T-cell (primary cell): ENCODE measurements around the gene CBARP. TPM values are rescaled to one million over a fixed set of nuclear protein-coding genes. Genes with fewer than 3 reads are reported as not detected.

Source experiments
- ATAC-seq, 4 experiments: fragments of 200-7000 bp in 3 of 4; fragments of 150-1000 bp in 1 of 4; cut with Tn5 transposase; replicated peaks in 1 of 4; 1 replicate in 3 of 4; 2 replicates in 1 of 4; pipeline ENCODE4 v1.10.0; 2021; ENCODE audit warnings: moderate library complexity in 3 of 4, mild to moderate bottlenecking in 2 of 4, moderate number of reproducible peaks in 1 of 4
- CTCF ChIA-PET, 2 donors: fragments of 300-600 bp; sonication (Branson Sonifier 250); formaldehyde crosslinking; loops; one replicate each; lab custom pipeline; 2022; ENCODE audit warnings: antibody characterized with exemption in 2 of 2; lab: Charles Lee
- POLR2A ChIA-PET, 2 donors: fragments of 300-600 bp; sonication (Branson Sonifier 250); formaldehyde crosslinking; loops; one replicate each; lab custom pipeline; 2022; ENCODE audit warnings: antibody characterized with exemption in 2 of 2; lab: Charles Lee
- DNase-seq, 35 experiments: peaks; one replicate each; pipeline versions ENCODE4 v3.0.0 to v3.0.0-alpha.2; 2013 to 2023
- H3K27ac ChIP-seq: one replicate; pipeline ENCODE4 v1.5.1; 2013; ENCODE audit warnings: low read length
- H3K27me3 ChIP-seq, 2 experiments: replicated peaks in 1 of 2; 1 replicate in 1 of 2; 2 replicates in 1 of 2; pipeline versions ENCODE4 v1.6.1 to v1.7.0; 2013; ENCODE audit warnings: low read length in 1 of 2, mixed read lengths in 1 of 2; ENCODE audit not compliant: control insufficient read depth in 2 of 2, insufficient read depth in 2 of 2; ENCODE audit errors: extremely low read depth in 1 of 2
- H3K36me3 ChIP-seq, 2 donors: 1 replicate in 1 of 2; 2 replicates in 1 of 2; pipeline versions ENCODE4 v1.6.1 to v1.7.0; 2013; ENCODE audit warnings: low read length in 1 of 2; ENCODE audit not compliant: control insufficient read depth in 2 of 2, insufficient read depth in 1 of 2; ENCODE audit errors: extremely low read depth in 1 of 2
- H3K4me1 ChIP-seq, 2 experiments: 1 replicate in 1 of 2; 2 replicates in 1 of 2; pipeline versions ENCODE4 v1.6.1 to v1.7.0; 2013; ENCODE audit warnings: low read length in 2 of 2, mixed read lengths in 1 of 2; ENCODE audit not compliant: insufficient read depth in 2 of 2, control insufficient read depth in 1 of 2; ENCODE audit errors: extremely low read depth in 1 of 2
- H3K4me3 ChIP-seq, 2 donors: 1 replicate in 1 of 2; 2 replicates in 1 of 2; pipeline versions ENCODE4 v1.5.1 to v1.7.0; 2013; ENCODE audit warnings: mild to moderate bottlenecking in 2 of 2, low read length in 1 of 2, moderate library complexity in 1 of 2; ENCODE audit not compliant: control insufficient read depth in 1 of 2; ENCODE audit errors: extremely low read depth in 1 of 2
- H3K9me3 ChIP-seq: 2 replicates; pipeline ENCODE4 v1.7.0; 2013
- H3K27ac Mint-ChIP-seq, 2 donors: one replicate each; pipeline ENCODE4 v1.8.0; 2020 to 2021; ENCODE audit warnings: mild to moderate bottlenecking in 2 of 2, mixed read lengths in 2 of 2
- H3K27me3 Mint-ChIP-seq, 2 donors: one replicate each; pipeline ENCODE4 v1.8.0; 2021 to 2022; ENCODE audit warnings: mixed read lengths in 2 of 2
- H3K36me3 Mint-ChIP-seq: one replicate; pipeline ENCODE4 v1.8.0; 2021; ENCODE audit warnings: mixed read lengths
- H3K4me1 Mint-ChIP-seq, 3 donors: one replicate each; pipeline ENCODE4 v1.8.0; 2020 to 2022; ENCODE audit warnings: mixed read lengths in 3 of 3, mild to moderate bottlenecking in 1 of 3
- H3K4me3 Mint-ChIP-seq, 3 donors: one replicate each; pipeline ENCODE4 v1.8.0; 2020 to 2022; ENCODE audit warnings: mild to moderate bottlenecking in 3 of 3, mixed read lengths in 3 of 3, moderate library complexity in 3 of 3
- H3K9me3 Mint-ChIP-seq, 3 donors: one replicate each; pipeline ENCODE4 v1.8.0; 2020 to 2022; ENCODE audit warnings: mixed read lengths in 3 of 3
- WGBS: methylation state at CpG from one replicate; pipeline ENCODE4 v1.1.5; 2013; ENCODE audit warnings: missing lambda C conversion rate; ENCODE audit not compliant: insufficient coverage; 5-methylcytosine and 5-hydroxymethylcytosine counted together
- total RNA-seq, 35 experiments: library from RNA in 6 of 35; stranded (reverse) in 6 of 35; fragments of 120-200 nt in 1 of 35; gene quantifications; one replicate each; pipeline versions ENCODE4 v1.2.1 to v1.2.4 and lab custom pipeline; 2013 to 2026

The CBARP gene
- total RNA-seq, 5 donors from 2014 or later (not counting 1 experiment from before 2014, with no cell fraction given), result 0.08 to 0.36 (median 0.23) TPM; not detected in 1

DNA sequence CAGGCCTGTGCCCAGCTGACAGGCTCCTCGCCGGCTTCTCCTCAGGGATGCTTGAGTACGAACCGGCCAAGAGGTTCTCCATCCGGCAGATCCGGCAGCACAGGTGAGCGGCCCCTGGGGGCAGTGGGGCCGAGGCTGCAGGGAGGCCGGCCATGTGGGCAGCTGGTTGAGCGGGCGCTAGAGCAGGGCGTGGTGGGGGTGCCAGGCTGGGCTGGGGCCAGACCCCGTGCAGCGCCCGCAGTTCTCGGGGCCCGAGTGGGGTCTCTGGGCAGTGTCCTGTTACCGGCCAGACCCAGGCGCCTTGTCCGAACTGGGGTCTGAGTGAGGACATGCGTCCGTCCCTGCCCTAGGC, 15.9 kb downstream of the CBARP start:
- H3K27ac Mint-ChIP-seq, result no peak overlapping the region
- Histone ChIP-seq H3K9me3 (no peaks in the 10 kb centered on the region), H3K4me1 (no peaks in the 10 kb centered on the region), H3K27ac (no peak overlapping the region), H3K27me3 (no peaks in the 10 kb centered on the region), H3K36me3 (peaks cover 34 to 55% of the 10 kb centered on the region in 2 donors), H3K4me3 (no peak overlapping the region)
- CTCF ChIA-PET, result no interaction called here
- H3K36me3 Mint-ChIP-seq, result no peaks in the 10 kb centered on the region
- H3K4me1 Mint-ChIP-seq, result peaks cover 0 to 4% (median 4%) of the 10 kb centered on the region in 3 donors
- no peak for ATAC-seq
- H3K9me3 Mint-ChIP-seq, result no peaks in the 10 kb centered on the region
- 98% methylated on average over 22 of the region's 22 CpGs for WGBS
- POLR2A ChIA-PET, result no interaction called here
- no peak for DNase-seq
- no peaks in the 10 kb centered on the region for H3K27me3 Mint-ChIP-seq
- H3K4me3 Mint-ChIP-seq, result no peak overlapping the region

DNA sequence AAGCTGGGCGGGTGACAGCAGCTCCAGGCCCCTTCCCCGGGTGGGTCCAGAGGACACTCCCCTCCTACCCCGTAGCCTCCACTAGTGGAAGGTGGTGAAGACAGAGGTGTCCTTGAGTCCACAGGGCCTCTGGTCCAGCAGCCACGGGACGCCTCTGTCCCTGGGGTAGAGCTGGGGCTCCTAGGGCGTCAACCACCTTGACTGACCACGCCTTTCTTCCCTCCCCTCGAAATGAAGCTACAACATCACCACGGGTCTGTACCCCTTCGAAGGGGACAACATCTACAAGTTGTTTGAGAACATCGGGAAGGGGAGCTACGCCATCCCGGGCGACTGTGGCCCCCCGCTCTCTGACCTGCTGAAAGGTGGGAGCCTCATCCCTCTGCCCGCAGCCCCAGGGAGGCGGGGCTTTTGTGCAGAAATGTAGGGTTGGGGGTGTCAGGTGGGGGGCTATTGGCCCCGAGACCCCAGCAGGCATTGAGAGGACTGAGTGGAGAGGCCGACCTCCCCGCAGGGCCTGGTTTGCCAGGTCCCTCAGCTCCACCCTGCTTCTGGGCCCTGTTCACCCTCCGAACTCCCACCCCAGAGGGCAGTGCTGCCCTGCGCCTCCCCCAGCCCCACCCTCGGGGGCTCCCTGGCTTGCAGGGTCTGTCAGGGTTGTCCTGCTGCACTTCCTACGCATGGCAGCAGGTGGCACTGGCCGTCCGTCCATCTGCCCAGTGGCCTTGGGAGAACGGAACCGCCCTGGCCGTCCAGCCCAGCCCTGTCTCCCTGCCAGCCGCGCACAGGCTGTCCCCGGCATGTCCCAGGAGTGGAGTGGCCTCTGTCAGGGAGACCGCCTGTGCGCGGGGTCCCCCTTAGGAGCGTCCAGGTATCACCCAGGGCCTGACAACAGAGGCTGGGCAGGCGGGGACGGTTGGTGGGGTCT, 16.6 kb downstream of the CBARP start:
- CTCF ChIA-PET, result no interaction called here
- POLR2A ChIA-PET, result no interaction called here
- peaks cover 31 to 54% of the 10 kb centered on the region in 2 donors for H3K36me3 ChIP-seq

GRCh38 chr19:1220477-1220930, 17.3 kb downstream of the CBARP start:
- no peak overlapping the region for H3K4me3 Mint-ChIP-seq

More for the DNA sequence above, 16.6 kb downstream of the CBARP start:
- ATAC-seq (no peak), DNase-seq (no peak)
- H3K4me1 Mint-ChIP-seq, result peaks cover 0 to 5% (median 4%) of the 10 kb centered on the region in 3 donors
- H3K36me3 Mint-ChIP-seq, result no peaks in the 10 kb centered on the region
- no peaks in the 10 kb centered on the region for H3K27me3 Mint-ChIP-seq
- no peaks in the 10 kb centered on the region for H3K4me1 ChIP-seq
- H3K9me3 ChIP-seq, result no peaks in the 10 kb centered on the region
- no peaks in the 10 kb centered on the region for H3K9me3 Mint-ChIP-seq
- H3K27ac ChIP-seq, result no peak overlapping the region
- H3K27me3 ChIP-seq, result no peaks in the 10 kb centered on the region
- no peak overlapping the region for H3K27ac Mint-ChIP-seq
- 94% methylated on average over 23 of the region's 38 CpGs for WGBS
- no peak overlapping the region for H3K4me3 ChIP-seq
- H3K4me3 Mint-ChIP-seq, result no peak overlapping the region

DNA sequence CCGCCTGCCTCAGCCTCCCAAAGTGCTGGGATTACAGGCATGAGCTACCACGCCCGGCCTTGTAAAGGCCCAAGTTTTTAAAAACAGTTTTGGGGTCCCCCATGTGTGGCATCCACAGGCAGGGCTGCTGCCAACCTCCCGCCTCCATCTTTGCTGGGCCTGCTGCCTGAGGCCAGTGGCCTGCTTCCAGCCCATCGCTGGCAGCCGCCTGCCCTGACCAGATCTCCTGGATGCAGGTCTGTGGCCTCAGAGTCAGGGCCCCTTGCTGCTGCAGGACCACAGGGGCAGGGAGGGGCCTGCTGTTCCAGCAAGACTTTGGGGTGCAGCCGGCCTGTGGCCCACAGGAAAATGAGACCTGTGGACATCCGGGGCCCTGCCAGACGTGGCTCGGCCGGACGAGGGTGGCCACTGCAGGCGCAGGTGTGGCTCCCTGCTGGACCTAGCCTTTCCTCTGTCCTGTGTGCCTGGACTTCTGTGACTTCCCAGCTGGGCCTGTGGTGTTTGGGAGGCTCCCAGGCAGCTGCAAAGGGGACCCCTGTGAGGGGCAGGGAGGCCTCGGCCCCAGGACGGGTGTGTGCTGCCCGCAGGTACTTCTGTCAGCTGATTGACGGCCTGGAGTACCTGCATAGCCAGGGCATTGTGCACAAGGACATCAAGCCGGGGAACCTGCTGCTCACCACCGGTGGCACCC, 17.9 kb downstream of the CBARP start:
- Histone ChIP-seq H3K9me3 (no peaks in the 10 kb centered on the region), H3K27me3 (no peaks in the 10 kb centered on the region), H3K4me1 (peaks cover under 1 to 2% of the 10 kb centered on the region in 2 experiments), H3K27ac (no peak overlapping the region), H3K4me3 (no peak overlapping the region), H3K36me3 (peaks cover 26 to 56% of the 10 kb centered on the region in 2 donors)
- Mint-ChIP-seq H3K9me3 (no peaks in the 10 kb centered on the region), H3K27me3 (no peaks in the 10 kb centered on the region), H3K4me3 (no peak overlapping the region), H3K27ac (no peak overlapping the region), H3K4me1 (peaks cover 0 to 5% (median 4%) of the 10 kb centered on the region in 3 donors), H3K36me3 (no peaks in the 10 kb centered on the region)
- ChIA-PET POLR2A (no interaction called here), CTCF (no interaction called here)
- ATAC-seq, result no peak
- DNase-seq, result no peak
- 95% methylated on average over 19 of the region's 19 CpGs for WGBS

More at GRCh38 chr19:1220477-1220930, 17.3 kb downstream of the CBARP start:
- peaks cover 0 to 5% (median 4%) of the 10 kb centered on the region in 3 donors for H3K4me1 Mint-ChIP-seq
- H3K9me3 Mint-ChIP-seq, result no peaks in the 10 kb centered on the region
- no peak overlapping the region for H3K27ac Mint-ChIP-seq
- H3K27me3 ChIP-seq, result no peaks in the 10 kb centered on the region
- 98% methylated on average over 28 of the region's 33 CpGs for WGBS
- no peaks in the 10 kb centered on the region for H3K27me3 Mint-ChIP-seq
- ATAC-seq (no peak), DNase-seq (no peak)
- POLR2A ChIA-PET, result no interaction called here
- H3K36me3 Mint-ChIP-seq, result no peaks in the 10 kb centered on the region
- H3K4me3 ChIP-seq, result no peak overlapping the region
- no peak overlapping the region for H3K27ac ChIP-seq
- no peaks in the 10 kb centered on the region for H3K4me1 ChIP-seq
- no peaks in the 10 kb centered on the region for H3K9me3 ChIP-seq
- CTCF ChIA-PET, result no interaction called here
- H3K36me3 ChIP-seq, result peaks cover 26 to 56% of the 10 kb centered on the region in 2 donors

- H3K4me1 ChIP-seq, result peaks cover 2 to 10% of the 10 kb centered on the region in 2 experiments
- no peak overlapping the region for H3K4me3 ChIP-seq
- Mint-ChIP-seq H3K4me1 (peaks cover 4 to 10% (median 10%) of the 10 kb centered on the region in 3 donors), H3K36me3 (peaks cover under 1% of the 10 kb centered on the region), H3K27ac (no peak overlapping the region), H3K9me3 (no peaks in the 10 kb centered on the region), H3K4me3 (no peak overlapping the region), H3K27me3 (no peaks in the 10 kb centered on the region)
- POLR2A ChIA-PET, result no interaction called here
- no peak overlapping the region for H3K27ac ChIP-seq
- no peak for ATAC-seq
- no peak for DNase-seq
- H3K9me3 ChIP-seq, result no peaks in the 10 kb centered on the region
- H3K36me3 ChIP-seq, result peaks cover 21 to 50% of the 10 kb centered on the region in 2 donors
- no peaks in the 10 kb centered on the region for H3K27me3 ChIP-seq
- CTCF ChIA-PET, result no interaction called here
- WGBS, result 96% methylated on average over 29 of the region's 37 CpGs
These were observed 18.8 kb downstream of the CBARP start for GRCh38 chr19:1218751-1219567.

DNA sequence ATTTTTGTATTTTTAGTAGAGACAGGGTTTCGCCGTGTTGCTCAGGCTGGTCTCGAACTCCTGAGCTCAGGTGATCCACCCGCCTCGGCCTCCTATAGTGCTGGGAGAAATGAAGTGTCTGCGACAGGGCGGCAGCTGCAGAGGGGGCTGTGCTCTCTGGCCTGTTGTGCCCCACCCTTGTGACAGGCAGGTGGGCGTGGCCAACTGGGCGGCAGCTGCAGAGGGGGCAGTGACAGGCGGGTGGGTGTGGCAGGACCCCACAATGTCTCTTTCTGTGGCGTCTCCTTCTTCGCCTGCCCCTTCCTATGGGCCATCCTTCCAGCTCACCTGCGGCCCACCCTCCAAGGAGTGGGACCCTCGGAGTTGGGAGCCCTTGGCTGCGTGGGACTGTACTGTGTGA, 20.4 kb downstream of the CBARP start:
- Histone ChIP-seq H3K9me3 (no peaks in the 10 kb centered on the region), H3K4me3 (no peak overlapping the region), H3K27me3 (no peaks in the 10 kb centered on the region), H3K27ac (no peak overlapping the region), H3K36me3 (peaks cover 16 to 39% of the 10 kb centered on the region in 2 donors), H3K4me1 (peaks cover 11 to 23% of the 10 kb centered on the region in 2 experiments)
- H3K9me3 Mint-ChIP-seq, result no peaks in the 10 kb centered on the region
- H3K4me3 Mint-ChIP-seq, result no peak overlapping the region
- ATAC-seq, result no peak
- POLR2A ChIA-PET, result interaction anchor here in 1 of 2 donors (0.7 kb wide), 1 partner anchor 297 kb away, joined by 4 read pairs; no protein-coding TSS in a partner anchor
- H3K4me1 Mint-ChIP-seq, result peaks cover 14 to 19% (median 19%) of the 10 kb centered on the region in 3 donors
- H3K27ac Mint-ChIP-seq, result peak overlapping the region in 1 of 2 donors; percentile 22
- CTCF ChIA-PET, result interaction anchor here in 1 of 2 donors (0.5 kb wide), 1 partner anchor 13 kb away, joined by 4 read pairs; no protein-coding TSS in a partner anchor
- H3K27me3 Mint-ChIP-seq, result no peaks in the 10 kb centered on the region
- H3K36me3 Mint-ChIP-seq, result peaks cover 8% of the 10 kb centered on the region
- WGBS, result 91% methylated on average over 13 of the region's 15 CpGs
- no peak for DNase-seq
